Activated gamma-delta T cell treated with anti-CD3 and anti-CD28 coated beads, Interleukin-2, amount 50 U/mL, for 16 hours (primary cell): ENCODE measurements around the gene PIK3R4.

ENCODE experiments used
- DNase-seq: peaks from one replicate; pipeline ENCODE4 v3.0.0-alpha.2; 2020; ENCODE audit warnings: low read depth

The PIK3R4 gene

GRCh38 chr3:130640027-130640426 is 106.6 kb downstream of the PIK3R4 start:
- DNase-seq, result no peak

DNA sequence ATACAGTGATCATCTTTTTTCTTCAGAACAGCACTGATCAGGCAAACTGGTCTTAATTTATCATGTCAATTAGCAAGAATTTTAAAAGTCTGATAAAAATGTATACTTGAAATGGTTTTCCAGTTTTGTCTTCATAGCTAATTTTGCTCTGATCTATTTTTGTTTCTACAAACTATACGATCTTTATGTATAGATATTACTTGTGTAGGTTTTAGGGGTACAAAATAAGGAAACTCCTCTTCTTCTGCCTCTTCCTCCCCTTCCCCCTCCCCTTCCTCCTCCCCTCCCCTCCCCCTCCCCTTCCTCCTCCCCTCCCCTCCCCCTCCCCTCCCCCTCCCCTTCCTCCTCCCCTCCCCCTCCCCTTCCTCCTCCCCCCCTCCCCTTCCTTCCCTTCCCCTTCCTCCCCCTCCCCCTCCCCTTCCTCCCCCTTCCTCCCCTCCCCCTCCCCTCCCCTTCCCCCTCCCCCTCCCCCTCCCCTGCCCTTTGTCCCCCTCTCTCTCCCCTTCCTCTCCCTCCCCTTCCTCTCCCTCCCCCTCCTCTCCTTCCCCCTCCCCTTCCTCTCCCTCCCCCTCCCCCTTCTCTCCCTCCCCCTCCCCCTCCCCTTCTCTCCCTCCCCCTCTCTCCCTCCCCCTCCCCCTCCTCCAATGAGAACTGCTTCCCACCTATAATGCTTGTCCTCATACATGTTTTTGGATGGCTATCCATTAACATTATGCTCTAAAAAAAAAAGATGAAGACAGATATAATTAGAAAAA is 110.0 kb downstream of the PIK3R4 start:
- no peak for DNase-seq

- DNase-seq, result no peak
These were observed 110.7 kb downstream of the PIK3R4 start for GRCh38 chr3:130635978-130636377.

DNA sequence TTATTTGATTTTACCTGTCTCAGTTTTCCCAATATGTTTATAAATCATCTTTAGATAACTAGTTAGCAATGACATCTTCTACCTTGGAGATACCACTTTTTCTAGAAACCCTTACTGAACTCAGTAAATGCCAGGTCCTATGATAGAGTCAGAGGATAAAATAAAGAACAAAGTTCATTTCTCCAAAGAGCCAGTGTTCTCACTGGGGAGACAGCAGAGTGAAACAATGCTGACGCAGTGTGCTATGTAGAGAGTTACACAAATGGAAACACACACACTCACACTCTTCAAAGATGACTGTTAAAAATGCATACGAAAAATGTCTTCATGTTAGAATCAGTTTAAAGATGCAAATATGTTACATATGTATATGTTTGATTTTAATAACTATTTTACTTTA is 111.3 kb downstream of the PIK3R4 start:
- no peak for DNase-seq
